T-helper 9 cell (primary cell): ENCODE data around the gene CSF3R.
A peak's percentile ranks its signal among the peaks of the same experiment; 100 is the strongest.

Source experiments
- DNase-seq: peaks from one replicate; pipeline ENCODE4 v3.0.0-alpha.2; 2020

Gene CSF3R

GRCh38 chr1:36455386-36455785 lies 27.3 kb downstream of the CSF3R start:
- DNase-seq, result no peak

- DNase-seq, result no peak
Observed at GRCh38 chr1:36453600-36454388, 28.9 kb downstream of the CSF3R start.

- DNase-seq, result no peak
Observed at GRCh38 chr1:36453051-36453450, 29.7 kb downstream of the CSF3R start.

GRCh38 chr1:36450919-36451305 lies 31.8 kb downstream of the CSF3R start:
- DNase-seq, result no peak

GRCh38 chr1:36450270-36450918 lies 32.3 kb downstream of the CSF3R start, which contains the start of gene OSCP1:
TSS of gene OSCP1 (minus strand) at chr1:36450451. CDS start at chr1:36450369, 82 bp downstream.
- DNase-seq, result peak; percentile 76

- DNase-seq, result no peak
Observed at GRCh38 chr1:36448530-36449056, 34.1 kb downstream of the CSF3R start.

GRCh38 chr1:36447450-36447849 lies 35.3 kb downstream of the CSF3R start:
- DNase-seq, result no peak

- no peak for DNase-seq
Observed at GRCh38 chr1:36446746-36447145, 36.0 kb downstream of the CSF3R start.

GRCh38 chr1:36446271-36446670 lies 36.4 kb downstream of the CSF3R start:
- DNase-seq, result no peak

GRCh38 chr1:36443297-36443696 lies 39.4 kb downstream of the CSF3R start:
- DNase-seq, result no peak

GRCh38 chr1:36442337-36442736 lies 40.4 kb downstream of the CSF3R start:
- DNase-seq, result no peak

GRCh38 chr1:36440646-36441045 lies 42.1 kb downstream of the CSF3R start:
- no peak for DNase-seq

GRCh38 chr1:36440044-36440443 lies 42.7 kb downstream of the CSF3R start:
- DNase-seq, result no peak

GRCh38 chr1:36438715-36439114 lies 44.0 kb downstream of the CSF3R start:
- no peak for DNase-seq

- no peak for DNase-seq
Observed at GRCh38 chr1:36436821-36437220, 45.9 kb downstream of the CSF3R start.

GRCh38 chr1:36433102-36433501 lies 49.6 kb downstream of the CSF3R start:
- DNase-seq, result no peak

- no peak for DNase-seq
Observed at GRCh38 chr1:36432616-36433015, 50.1 kb downstream of the CSF3R start.

- no peak for DNase-seq
Observed at GRCh38 chr1:36425791-36426190, 56.9 kb downstream of the CSF3R start.

- no peak for DNase-seq
Observed at GRCh38 chr1:36421649-36422048, 61.1 kb downstream of the CSF3R start.

- peak; percentile 91 for DNase-seq
Observed at GRCh38 chr1:36420836-36421317, 61.8 kb downstream of the CSF3R start.

- no peak for DNase-seq
Observed at GRCh38 chr1:36420409-36420808, 62.3 kb downstream of the CSF3R start.

- no peak for DNase-seq
Observed at GRCh38 chr1:36419569-36419968, 63.1 kb downstream of the CSF3R start.

- no peak for DNase-seq
Observed at GRCh38 chr1:36419140-36419539, 63.6 kb downstream of the CSF3R start.

GRCh38 chr1:36417931-36418330 lies 64.8 kb downstream of the CSF3R start:
- DNase-seq, result no peak
